ENCODE measurements around the gene GPR15LG. TPM values are rescaled to one million over a fixed set of nuclear protein-coding genes. Genes with fewer than 3 reads are reported as not detected.
A peak's percentile ranks its signal among the peaks of the same experiment; 100 is the strongest.

Gene GPR15LG
- total and polyA plus RNA-seq, 2 donors (not counting 3 experiments of a cell fraction or from before 2014, with no cell fraction given), result not detected

DNA sequence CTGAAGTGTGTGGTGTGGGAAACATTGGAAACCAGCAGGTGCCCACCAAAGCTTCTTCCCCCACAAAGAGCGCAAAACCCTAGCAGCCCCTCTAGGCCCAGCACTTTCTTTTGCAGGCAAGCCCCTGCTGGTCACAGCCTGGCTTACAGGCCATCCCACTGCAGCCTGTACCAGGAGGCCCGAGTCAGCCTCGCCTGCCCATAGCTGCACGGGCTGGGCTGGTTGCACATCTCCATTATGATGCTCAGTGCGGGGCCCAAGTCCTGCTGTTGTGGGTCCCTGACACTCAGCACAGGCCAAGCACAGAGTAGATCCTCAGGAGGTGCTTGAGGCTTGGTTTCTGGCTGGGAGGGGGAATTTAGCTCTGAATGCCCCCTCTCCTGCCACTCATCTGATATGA lies 28.7 kb downstream of the GPR15LG start:
- DNase-seq (ENCODE audit: low read depth, low spot score), result no peak
- CTCF ChIA-PET, result no interaction called here
- intact Hi-C loops (cut with micrococcal nuclease) (no loop called here), dilution Hi-C loops (cut with MboI; ENCODE audit: extremely low pct_ligation_motif_present, low sequenced_read_pairs) (no loop called here)
- Histone ChIP-seq H3K9me1 (replicated peaks; ENCODE audit: control insufficient read depth, extremely low read depth, insufficient read depth, low read length) (no peaks in the 10 kb centered on the region), H4K20me1 (replicated peaks; ENCODE audit: control insufficient read depth, extremely low read depth, insufficient read depth, low read length) (no peaks in the 10 kb centered on the region), H3K4me2 (ENCODE audit: insufficient read depth, low read length) (no peak overlapping the region), H3K4me3 (replicated peaks in 1 of 3; ENCODE audit: insufficient read depth in 1 of 3, low read depth in 1 of 3, low read length in 3 of 3) (no peak overlapping the region), H3K27me3 (ENCODE audit: control insufficient read depth in 2 of 2, insufficient read depth in 2 of 2, low read length in 2 of 2) (no peaks in the 10 kb centered on the region), H2AFZ (ENCODE audit: low read depth, low read length) (no peak overlapping the region), H3K27ac (ENCODE audit: insufficient read depth, low read depth, low read length) (no peak overlapping the region), H3K36me3 (ENCODE audit: control insufficient read depth in 2 of 2, extremely low read depth in 1 of 2, insufficient read depth in 2 of 2, low read length in 2 of 2) (no peaks in the 10 kb centered on the region), H3K4me1 (ENCODE audit: control insufficient read depth, extremely low read depth, insufficient read depth, low read length) (no peaks in the 10 kb centered on the region), H3K9me3 (replicated peaks; ENCODE audit: control insufficient read depth, insufficient read depth, low read length) (no peaks in the 10 kb centered on the region), H3K79me2 (ENCODE audit: control insufficient read depth, insufficient read depth, low read length) (no peaks in the 10 kb centered on the region), H3K9ac (replicated peaks; ENCODE audit: extremely low read depth, insufficient read depth, low read length) (no peak overlapping the region)
- POLR2A ChIA-PET, result no interaction called here
- no peak for TF ChIP-seq MYC (IDR thresholded peaks at IDR 0.05; ENCODE audit: low read depth, low read length)
- TF ChIP-seq, protein P1, sequence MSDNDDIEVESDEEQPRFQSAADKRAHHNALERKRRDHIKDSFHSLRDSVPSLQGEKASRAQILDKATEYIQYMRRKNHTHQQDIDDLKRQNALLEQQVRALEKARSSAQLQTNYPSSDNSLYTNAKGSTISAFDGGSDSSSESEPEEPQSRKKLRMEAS (IDR thresholded peaks at IDR 0.05; ENCODE audit: insufficient read depth, insufficient read length), result no peak
- TF ChIP-seq, protein P2, sequence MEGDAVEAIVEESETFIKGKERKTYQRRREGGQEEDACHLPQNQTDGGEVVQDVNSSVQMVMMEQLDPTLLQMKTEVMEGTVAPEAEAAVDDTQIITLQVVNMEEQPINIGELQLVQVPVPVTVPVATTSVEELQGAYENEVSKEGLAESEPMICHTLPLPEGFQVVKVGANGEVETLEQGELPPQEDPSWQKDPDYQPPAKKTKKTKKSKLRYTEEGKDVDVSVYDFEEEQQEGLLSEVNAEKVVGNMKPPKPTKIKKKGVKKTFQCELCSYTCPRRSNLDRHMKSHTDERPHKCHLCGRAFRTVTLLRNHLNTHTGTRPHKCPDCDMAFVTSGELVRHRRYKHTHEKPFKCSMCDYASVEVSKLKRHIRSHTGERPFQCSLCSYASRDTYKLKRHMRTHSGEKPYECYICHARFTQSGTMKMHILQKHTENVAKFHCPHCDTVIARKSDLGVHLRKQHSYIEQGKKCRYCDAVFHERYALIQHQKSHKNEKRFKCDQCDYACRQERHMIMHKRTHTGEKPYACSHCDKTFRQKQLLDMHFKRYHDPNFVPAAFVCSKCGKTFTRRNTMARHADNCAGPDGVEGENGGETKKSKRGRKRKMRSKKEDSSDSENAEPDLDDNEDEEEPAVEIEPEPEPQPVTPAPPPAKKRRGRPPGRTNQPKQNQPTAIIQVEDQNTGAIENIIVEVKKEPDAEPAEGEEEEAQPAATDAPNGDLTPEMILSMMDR (IDR thresholded peaks at IDR 0.05; ENCODE audit: extremely low read depth in 1 of 2, insufficient read depth in 1 of 2, low read depth in 1 of 2, low read length in 2 of 2), result no peak
- TF ChIP-seq POLR2A (IDR thresholded peaks at IDR 0.05; ENCODE audit: low read depth, low read length), result no peak
- no peak for TF ChIP-seq POLR2AphosphoS5 (IDR thresholded peaks at IDR 0.05; ENCODE audit: insufficient read depth, low read depth, low read length)
- no TSS peak for BruUV-seq (replicated peaks)
- FAIRE-seq, result no peak

DNA sequence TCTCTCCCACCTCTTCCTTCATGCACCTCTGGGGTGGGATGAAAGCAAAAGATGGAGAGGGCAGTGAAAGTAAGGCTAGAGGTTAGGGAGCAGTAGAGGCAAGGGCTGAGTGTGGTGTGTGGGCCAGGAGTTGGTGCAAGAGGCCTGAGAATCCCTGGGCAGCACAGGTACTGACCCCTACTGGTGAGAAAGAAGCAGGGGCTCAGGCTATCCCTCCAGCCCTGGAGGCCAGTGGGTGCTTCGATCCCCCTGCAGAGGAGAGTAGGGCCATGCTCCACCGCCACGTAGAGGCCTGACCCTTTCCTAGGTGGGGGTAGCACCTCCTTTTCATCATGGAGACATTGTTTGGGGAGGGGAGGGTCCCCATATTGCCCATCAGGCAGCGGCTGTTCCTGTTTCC lies 30.5 kb downstream of the GPR15LG start:
- POLR2A ChIA-PET, result no interaction called here
- TF ChIP-seq POLR2AphosphoS5 (IDR thresholded peaks at IDR 0.05; ENCODE audit: insufficient read depth, low read depth, low read length), result no peak
- TF ChIP-seq, protein P2 (IDR thresholded peaks at IDR 0.05; ENCODE audit: extremely low read depth in 1 of 2, insufficient read depth in 1 of 2, low read depth in 1 of 2, low read length in 2 of 2), result peak; percentile 28 to 44
- CTCF ChIA-PET, result no interaction called here
- intact Hi-C loops (cut with micrococcal nuclease), result loop anchor here (2.0 kb wide), 2 partner anchors 57 to 77 kb away; no protein-coding TSS in a partner anchor
- Histone ChIP-seq H3K9ac (replicated peaks; ENCODE audit: extremely low read depth, insufficient read depth, low read length) (no peak overlapping the region), H3K4me1 (ENCODE audit: control insufficient read depth, extremely low read depth, insufficient read depth, low read length) (no peaks in the 10 kb centered on the region), H3K4me3 (replicated peaks in 1 of 3; ENCODE audit: insufficient read depth in 1 of 3, low read depth in 1 of 3, low read length in 3 of 3) (no peak overlapping the region), H3K79me2 (ENCODE audit: control insufficient read depth, insufficient read depth, low read length) (no peaks in the 10 kb centered on the region), H3K36me3 (ENCODE audit: control insufficient read depth in 2 of 2, extremely low read depth in 1 of 2, insufficient read depth in 2 of 2, low read length in 2 of 2) (no peaks in the 10 kb centered on the region), H3K9me1 (replicated peaks; ENCODE audit: control insufficient read depth, extremely low read depth, insufficient read depth, low read length) (no peaks in the 10 kb centered on the region), H3K27me3 (ENCODE audit: control insufficient read depth in 2 of 2, insufficient read depth in 2 of 2, low read length in 2 of 2) (no peaks in the 10 kb centered on the region), H2AFZ (ENCODE audit: low read depth, low read length) (no peak overlapping the region), H3K27ac (ENCODE audit: insufficient read depth, low read depth, low read length) (no peak overlapping the region), H3K4me2 (ENCODE audit: insufficient read depth, low read length) (no peak overlapping the region), H4K20me1 (replicated peaks; ENCODE audit: control insufficient read depth, extremely low read depth, insufficient read depth, low read length) (no peaks in the 10 kb centered on the region), H3K9me3 (replicated peaks; ENCODE audit: control insufficient read depth, insufficient read depth, low read length) (no peaks in the 10 kb centered on the region)
- DNase-seq (ENCODE audit: low read depth, low spot score), result no peak
- dilution Hi-C loops (cut with MboI; ENCODE audit: extremely low pct_ligation_motif_present, low sequenced_read_pairs), result no loop called here
- BruUV-seq (replicated peaks), result no TSS peak
- FAIRE-seq, result no peak

Data from endothelial cell of umbilical vein (primary cell).